GM19397 (cell line): ENCODE results near the gene SORL1-AS1.

Source experiments
- ATAC-seq: cut with Tn5 transposase; IDR thresholded peaks from one replicate; pipeline ENCODE4 v1.9.1; 2021; ENCODE audit warnings: mild to moderate bottlenecking, moderate library complexity; ENCODE audit not compliant: unreplicated experiment

Gene SORL1-AS1

DNA sequence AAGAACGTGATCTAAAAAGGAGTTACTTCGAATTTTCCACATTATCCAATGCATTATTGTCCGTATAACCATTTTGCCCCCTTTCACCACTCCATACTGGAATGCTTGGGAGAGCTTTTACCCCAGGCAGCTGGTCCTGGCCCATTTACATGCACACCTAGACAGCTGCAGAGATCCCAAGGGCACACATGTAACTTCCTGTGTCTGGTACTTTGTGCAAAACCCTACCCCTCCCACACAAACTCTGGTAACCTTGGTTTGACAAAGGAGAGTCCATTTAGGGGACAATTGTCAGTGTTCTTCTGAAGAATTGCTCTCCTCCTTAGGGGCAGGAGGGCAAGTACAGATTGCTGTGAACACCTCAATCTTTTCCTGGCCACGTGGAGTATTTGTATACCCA, 58.0 kb downstream of the SORL1-AS1 start:
- no peak for ATAC-seq

DNA sequence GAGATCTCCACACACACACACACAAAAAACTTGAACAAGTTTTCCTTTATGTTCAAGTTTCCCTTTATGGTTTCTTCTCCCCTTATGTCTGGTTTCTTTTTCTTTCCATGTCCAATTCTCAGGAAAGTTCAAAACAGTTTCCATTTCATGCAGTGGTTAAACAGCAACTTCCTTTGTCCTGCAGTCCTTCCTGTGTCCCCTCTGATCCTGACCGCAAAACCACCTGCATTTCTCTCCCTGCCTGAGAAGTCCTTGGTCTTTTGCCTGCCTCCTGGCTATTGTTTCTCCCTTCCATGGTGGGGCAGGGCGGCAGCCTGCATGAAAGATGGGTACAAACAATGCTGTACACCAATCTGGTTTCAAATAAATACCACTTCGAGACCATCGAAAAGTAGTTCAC, 58.9 kb downstream of the SORL1-AS1 start:
- ATAC-seq = no peak

DNA sequence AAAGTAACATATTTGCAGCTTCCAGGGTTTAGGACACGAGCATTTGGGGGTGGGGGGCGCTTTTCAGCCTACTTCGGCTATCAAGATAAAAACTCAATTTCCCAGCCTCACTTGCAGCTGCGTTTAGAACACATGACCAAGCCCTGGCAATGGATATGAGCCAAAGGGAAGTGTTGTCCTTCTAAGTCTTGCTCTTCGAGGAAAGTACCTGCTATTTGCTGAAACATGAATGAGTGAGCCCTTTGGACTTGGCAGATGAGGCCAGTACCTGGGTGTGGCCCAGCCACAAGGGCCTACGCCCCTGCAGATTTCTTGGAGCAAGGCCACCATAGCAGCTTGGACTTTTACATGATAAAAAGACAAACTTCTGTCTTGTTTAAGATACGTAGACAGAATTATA, 60.9 kb downstream of the SORL1-AS1 start:
- ATAC-seq = no peak

DNA sequence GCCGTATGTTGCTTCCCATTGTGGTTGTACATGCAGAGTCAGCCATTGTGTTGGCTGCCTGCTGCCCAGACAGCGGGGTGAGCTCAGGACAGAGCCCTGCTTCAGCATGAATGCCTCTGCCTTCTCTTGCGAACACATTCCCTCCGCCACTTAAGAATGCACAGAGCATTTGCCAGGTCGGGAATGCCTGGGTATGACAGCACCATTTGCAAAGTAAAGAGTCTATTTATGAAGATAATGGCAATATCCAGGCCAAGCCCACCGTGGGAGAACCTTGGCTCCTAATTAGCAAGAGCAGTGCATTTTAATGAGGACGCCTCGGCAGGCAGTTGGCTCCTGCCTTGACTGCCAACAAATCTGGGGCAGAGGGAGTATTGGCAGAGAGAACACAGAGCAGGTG, 63.1 kb downstream of the SORL1-AS1 start:
- ATAC-seq = no peak
